ENCODE data around the gene ASAP2. TPM values are rescaled to one million over a fixed set of nuclear protein-coding genes. Genes with fewer than 3 reads are reported as not detected.

Gene ASAP2
- total RNA-seq, 1 experiment from 2014 or later: 12.6 TPM

- H3K9me3 Mint-ChIP-seq: no peaks in the 10 kb centered on the region
- H3K18ac ChIP-seq (ENCODE audit: insufficient read length, low read depth, low read length): no peak overlapping the region
- H3K23me2 ChIP-seq (ENCODE audit: insufficient read length, low read depth, low read length, poor library complexity, severe bottlenecking): no peaks in the 10 kb centered on the region
- no peak overlapping the region for H3K4me2 ChIP-seq (ENCODE audit: insufficient read depth, insufficient read length, low read length)
- H3K27ac Mint-ChIP-seq: peak overlapping the region in 1 of 3 experiments; percentile 2; a peak in 2 of 7 replicates
- H3K4me1 ChIP-seq (ENCODE audit: insufficient read depth, low read length): peaks cover under 1% of the 10 kb centered on the region; the same call in 1 of the 2 replicates
- H4K8ac ChIP-seq (replicated peaks; ENCODE audit: insufficient read length, low read depth, low read length): no peak overlapping the region
- H4K20me1 ChIP-seq (ENCODE audit: control insufficient read depth, insufficient read depth, insufficient read length): no peaks in the 10 kb centered on the region
- no peak overlapping the region for H2BK20ac ChIP-seq (ENCODE audit: low read depth, low read length, poor library complexity, severe bottlenecking)
- H3K27ac ChIP-seq (ENCODE audit: insufficient read length, low read depth, low read length): no peak overlapping the region
- no peak overlapping the region for H3K4me3 Mint-ChIP-seq
- TF ChIP-seq, protein P1, sequence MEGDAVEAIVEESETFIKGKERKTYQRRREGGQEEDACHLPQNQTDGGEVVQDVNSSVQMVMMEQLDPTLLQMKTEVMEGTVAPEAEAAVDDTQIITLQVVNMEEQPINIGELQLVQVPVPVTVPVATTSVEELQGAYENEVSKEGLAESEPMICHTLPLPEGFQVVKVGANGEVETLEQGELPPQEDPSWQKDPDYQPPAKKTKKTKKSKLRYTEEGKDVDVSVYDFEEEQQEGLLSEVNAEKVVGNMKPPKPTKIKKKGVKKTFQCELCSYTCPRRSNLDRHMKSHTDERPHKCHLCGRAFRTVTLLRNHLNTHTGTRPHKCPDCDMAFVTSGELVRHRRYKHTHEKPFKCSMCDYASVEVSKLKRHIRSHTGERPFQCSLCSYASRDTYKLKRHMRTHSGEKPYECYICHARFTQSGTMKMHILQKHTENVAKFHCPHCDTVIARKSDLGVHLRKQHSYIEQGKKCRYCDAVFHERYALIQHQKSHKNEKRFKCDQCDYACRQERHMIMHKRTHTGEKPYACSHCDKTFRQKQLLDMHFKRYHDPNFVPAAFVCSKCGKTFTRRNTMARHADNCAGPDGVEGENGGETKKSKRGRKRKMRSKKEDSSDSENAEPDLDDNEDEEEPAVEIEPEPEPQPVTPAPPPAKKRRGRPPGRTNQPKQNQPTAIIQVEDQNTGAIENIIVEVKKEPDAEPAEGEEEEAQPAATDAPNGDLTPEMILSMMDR (conservative IDR thresholded peaks at IDR 0.05): no peak
- H2AK5ac ChIP-seq (ENCODE audit: insufficient read length, low read length): no peak overlapping the region
- H3T11ph ChIP-seq (ENCODE audit: low read length): no peak overlapping the region
- H4K5ac ChIP-seq (ENCODE audit: insufficient read length, low read depth, low read length): no peak overlapping the region
- peaks cover 3 to 8% (median 7%) of the 10 kb centered on the region in 3 experiments; a peak in 3 of 7 replicates for H3K36me3 Mint-ChIP-seq (ENCODE audit: insufficient read depth in 1 of 3, low read depth in 3 of 3)
- H2AFZ ChIP-seq (ENCODE audit: low read length): no peak overlapping the region
- no peaks in the 10 kb centered on the region for H3K27me3 ChIP-seq (ENCODE audit: insufficient read depth, low read length)
- H3K4me1 Mint-ChIP-seq: peaks cover 12 to 13% of the 10 kb centered on the region in 2 experiments
- H4K91ac ChIP-seq (ENCODE audit: insufficient read length, low read depth, low read length): no peak overlapping the region
- no peaks in the 10 kb centered on the region for H3K79me1 ChIP-seq (ENCODE audit: insufficient read depth, low read depth, low read length, poor library complexity, severe bottlenecking)
- WGBS (ENCODE audit: extremely low coverage, insufficient read length, low lambda C conversion rate): no CpG with 5 or more reads among the region's 7 CpGs
- H3K79me2 ChIP-seq (ENCODE audit: insufficient read depth, low read length): no peaks in the 10 kb centered on the region
- no peak overlapping the region for H2BK15ac ChIP-seq (ENCODE audit: low read depth, low read length)
- H2BK5ac ChIP-seq (ENCODE audit: insufficient read length, low read length): no peak overlapping the region
- no peak overlapping the region for H3K56ac ChIP-seq (ENCODE audit: insufficient read length, low read depth, low read length)
- H3K4ac ChIP-seq (ENCODE audit: low read depth, low read length): no peak overlapping the region
- no peaks in the 10 kb centered on the region; the same call in none of the 2 replicates for H3K27me3 Mint-ChIP-seq (ENCODE audit: low read depth)
- H3K23ac ChIP-seq (ENCODE audit: insufficient read length, low read depth, low read length): no peak overlapping the region
- H3K14ac ChIP-seq (ENCODE audit: insufficient read depth, low read length): no peak overlapping the region
- H2BK120ac ChIP-seq (ENCODE audit: low read depth, low read length, poor library complexity, severe bottlenecking): no peak overlapping the region
- no peak overlapping the region for H3K9ac ChIP-seq (ENCODE audit: extremely low read depth, insufficient read length, low read length)
- no peak for DNase-seq
- no peak overlapping the region for H2BK12ac ChIP-seq (ENCODE audit: insufficient read length, low read depth, low read length)
- no peaks in the 10 kb centered on the region for H3K9me3 ChIP-seq (ENCODE audit: control insufficient read depth, low read depth, low read length)
Measured at GRCh38 chr2:9281145-9281544, 74.5 kb downstream of the ASAP2 start.

Data from H9 (cell line).